T-helper 17 cell (primary cell): Measurements from ENCODE around the gene ACKR3. TPM values are rescaled to one million over a fixed set of nuclear protein-coding genes. Genes with fewer than 3 reads are reported as not detected.

Experiments used
- ATAC-seq: fragments of 150-1000 bp; cut with Tn5 transposase; 2 replicates; pipeline ENCODE4 v1.10.0; 2021; ENCODE audit warnings: mild to moderate bottlenecking, moderate library complexity
- DNase-seq, 3 donors: peaks; one replicate each; pipeline versions ENCODE4 v3.0.0 to v3.0.0-alpha.2; 2020 to 2021
- H3K9me3 ChIP-seq: one replicate; pipeline ENCODE4 v1.7.0; 2013; ENCODE audit warnings: low read length, mild to moderate bottlenecking; ENCODE audit not compliant: control insufficient read depth, poor library complexity, severe bottlenecking
- H3K27ac Mint-ChIP-seq: one replicate; pipeline ENCODE4 v1.8.0; 2022; ENCODE audit warnings: mild to moderate bottlenecking, moderate library complexity, mixed read lengths
- H3K27me3 Mint-ChIP-seq: one replicate; pipeline ENCODE4 v1.8.0; 2022; ENCODE audit warnings: mixed read lengths
- H3K36me3 Mint-ChIP-seq: one replicate; pipeline ENCODE4 v1.8.0; 2022; ENCODE audit warnings: low read depth, mixed read lengths
- H3K4me1 Mint-ChIP-seq: one replicate; pipeline ENCODE4 v1.8.0; 2022; ENCODE audit warnings: mild to moderate bottlenecking, mixed read lengths
- H3K4me3 Mint-ChIP-seq: one replicate; pipeline ENCODE4 v1.8.0; 2022; ENCODE audit warnings: mild to moderate bottlenecking, moderate library complexity, mixed read lengths
- total RNA-seq, 4 donors: library from RNA in 2 of 4; stranded (reverse) in 2 of 4; gene quantifications; one replicate each; pipeline ENCODE4 v1.2.3 and lab custom pipeline; 2022 to 2026

The ACKR3 gene
- total RNA-seq, 2 donors from 2014 or later: 1.3 to 2.3 TPM

- no peaks in the 10 kb centered on the region for H3K27me3 Mint-ChIP-seq
- DNase-seq (no peak), ATAC-seq (no peak)
- peaks cover 24% of the 10 kb centered on the region for H3K4me1 Mint-ChIP-seq
- H3K36me3 Mint-ChIP-seq: peaks cover 9% of the 10 kb centered on the region
- H3K4me3 Mint-ChIP-seq: no peak overlapping the region
- peak overlapping the region; percentile 63 for H3K27ac Mint-ChIP-seq
- no peaks in the 10 kb centered on the region for H3K9me3 ChIP-seq
Observed at GRCh38 chr2:236565879-236566402, 3.7 kb upstream of the ACKR3 start.

GRCh38 chr2:236566596-236566995, 3.0 kb upstream of the ACKR3 start:
- peaks cover 9% of the 10 kb centered on the region for H3K36me3 Mint-ChIP-seq
- H3K27me3 Mint-ChIP-seq: no peaks in the 10 kb centered on the region
- H3K27ac Mint-ChIP-seq: peak overlapping the region; percentile 63
- DNase-seq (no peak), ATAC-seq (no peak)
- H3K4me3 Mint-ChIP-seq: peak overlapping the region; percentile 68
- H3K9me3 ChIP-seq: no peaks in the 10 kb centered on the region
- H3K4me1 Mint-ChIP-seq: peaks cover 24% of the 10 kb centered on the region

GRCh38 chr2:236568068-236568921, 1.3 kb upstream of the ACKR3 start:
- no peaks in the 10 kb centered on the region for H3K9me3 ChIP-seq
- DNase-seq (no peak), ATAC-seq (peak; percentile 26)
- peak overlapping the region; percentile 60 for H3K27ac Mint-ChIP-seq
- H3K4me3 Mint-ChIP-seq: peak overlapping the region; percentile 85
- H3K27me3 Mint-ChIP-seq: no peaks in the 10 kb centered on the region
- peaks cover 3% of the 10 kb centered on the region for H3K36me3 Mint-ChIP-seq
- peaks cover 22% of the 10 kb centered on the region for H3K4me1 Mint-ChIP-seq

- Mint-ChIP-seq H3K4me3 (peak overlapping the region; percentile 85), H3K27ac (peak overlapping the region; percentile 60), H3K4me1 (peaks cover 25% of the 10 kb centered on the region), H3K27me3 (no peaks in the 10 kb centered on the region), H3K36me3 (peaks cover 2% of the 10 kb centered on the region)
- ATAC-seq: no peak
- DNase-seq: no peak
- no peaks in the 10 kb centered on the region for H3K9me3 ChIP-seq
Observed at GRCh38 chr2:236568922-236569572, 578 bp upstream of the ACKR3 start.

GRCh38 chr2:236570081-236570868, 650 bp downstream of the ACKR3 start:
- peak overlapping the region; percentile 60 for H3K27ac Mint-ChIP-seq
- H3K36me3 Mint-ChIP-seq: peaks cover 2% of the 10 kb centered on the region
- H3K4me1 Mint-ChIP-seq: peaks cover 28% of the 10 kb centered on the region
- H3K27me3 Mint-ChIP-seq: no peaks in the 10 kb centered on the region
- H3K9me3 ChIP-seq: no peaks in the 10 kb centered on the region
- no peak for ATAC-seq
- H3K4me3 Mint-ChIP-seq: peak overlapping the region; percentile 45
- no peak for DNase-seq

- ATAC-seq: no peak
- no peaks in the 10 kb centered on the region for H3K9me3 ChIP-seq
- Mint-ChIP-seq H3K27me3 (no peaks in the 10 kb centered on the region), H3K36me3 (peaks cover 2% of the 10 kb centered on the region), H3K4me1 (peaks cover 28% of the 10 kb centered on the region), H3K4me3 (no peak overlapping the region), H3K27ac (no peak overlapping the region)
- no peak for DNase-seq
Observed at GRCh38 chr2:236571145-236571544, 1.5 kb downstream of the ACKR3 start.

GRCh38 chr2:236572482-236572881, 2.9 kb downstream of the ACKR3 start:
- peaks cover 23% of the 10 kb centered on the region for H3K4me1 Mint-ChIP-seq
- H3K36me3 Mint-ChIP-seq: no peaks in the 10 kb centered on the region
- no peak for DNase-seq
- H3K27ac Mint-ChIP-seq: no peak overlapping the region
- H3K4me3 Mint-ChIP-seq: no peak overlapping the region
- H3K9me3 ChIP-seq: no peaks in the 10 kb centered on the region
- no peaks in the 10 kb centered on the region for H3K27me3 Mint-ChIP-seq
- no peak for ATAC-seq

- Mint-ChIP-seq H3K27ac (no peak overlapping the region), H3K36me3 (no peaks in the 10 kb centered on the region), H3K27me3 (no peaks in the 10 kb centered on the region), H3K4me1 (peaks cover 20% of the 10 kb centered on the region), H3K4me3 (no peak overlapping the region)
- DNase-seq: no peak
- H3K9me3 ChIP-seq: no peaks in the 10 kb centered on the region
- ATAC-seq: no peak
Observed at GRCh38 chr2:236573066-236573929, 3.7 kb downstream of the ACKR3 start.

GRCh38 chr2:236574000-236574399, 4.4 kb downstream of the ACKR3 start:
- Mint-ChIP-seq H3K4me3 (no peak overlapping the region), H3K4me1 (peaks cover 16% of the 10 kb centered on the region), H3K27me3 (no peaks in the 10 kb centered on the region), H3K36me3 (no peaks in the 10 kb centered on the region), H3K27ac (no peak overlapping the region)
- no peak for DNase-seq
- no peaks in the 10 kb centered on the region for H3K9me3 ChIP-seq
- ATAC-seq: no peak

- no peak for DNase-seq
- H3K9me3 ChIP-seq: no peaks in the 10 kb centered on the region
- no peaks in the 10 kb centered on the region for H3K27me3 Mint-ChIP-seq
- H3K36me3 Mint-ChIP-seq: no peaks in the 10 kb centered on the region
- peaks cover 13% of the 10 kb centered on the region for H3K4me1 Mint-ChIP-seq
- no peak for ATAC-seq
- H3K4me3 Mint-ChIP-seq: no peak overlapping the region
- no peak overlapping the region for H3K27ac Mint-ChIP-seq
Observed at GRCh38 chr2:236574424-236575145, 5.0 kb downstream of the ACKR3 start.

- Mint-ChIP-seq H3K36me3 (peaks cover 3% of the 10 kb centered on the region), H3K27ac (no peak overlapping the region), H3K27me3 (no peaks in the 10 kb centered on the region), H3K4me1 (peaks cover 8% of the 10 kb centered on the region), H3K4me3 (no peak overlapping the region)
- H3K9me3 ChIP-seq: no peaks in the 10 kb centered on the region
- DNase-seq (no peak), ATAC-seq (no peak)
Observed at GRCh38 chr2:236575510-236575909, 5.9 kb downstream of the ACKR3 start.

- Mint-ChIP-seq H3K27ac (no peak overlapping the region), H3K4me3 (no peak overlapping the region), H3K36me3 (peaks cover 9% of the 10 kb centered on the region), H3K4me1 (peaks cover 8% of the 10 kb centered on the region), H3K27me3 (no peaks in the 10 kb centered on the region)
- DNase-seq (no peak), ATAC-seq (no peak)
- no peaks in the 10 kb centered on the region for H3K9me3 ChIP-seq
Observed at GRCh38 chr2:236576087-236576486, 6.5 kb downstream of the ACKR3 start.
